ENCODE data around the gene SH3GL3.

SH3GL3 gene

GRCh38 chr15:83449937-83450506 is 2.9 kb downstream of the SH3GL3 start:
- no peak for DNase-seq (ENCODE audit: low read depth)
- H3K4me3 ChIP-seq (ENCODE audit: control insufficient read depth, low read depth, low read length), result no peak overlapping the region
- TF ChIP-seq CTCF (IDR thresholded peaks at IDR 0.05; ENCODE audit: control insufficient read depth, insufficient read depth, low read depth, low read length, missing control alignments), result no peak

- no peak for TF ChIP-seq CTCF (IDR thresholded peaks at IDR 0.05; ENCODE audit: control insufficient read depth, insufficient read depth, low read depth, low read length, missing control alignments)
- H3K4me3 ChIP-seq (ENCODE audit: control insufficient read depth, low read depth, low read length), result no peak overlapping the region
- no peak for DNase-seq (ENCODE audit: low read depth)
Observed at GRCh38 chr15:83457149-83457548, 10.0 kb downstream of the SH3GL3 start.

GRCh38 chr15:83458381-83458780 is 11.2 kb downstream of the SH3GL3 start:
- no peak for TF ChIP-seq CTCF (IDR thresholded peaks at IDR 0.05; ENCODE audit: control insufficient read depth, insufficient read depth, low read depth, low read length, missing control alignments)
- H3K4me3 ChIP-seq (ENCODE audit: control insufficient read depth, low read depth, low read length), result no peak overlapping the region
- DNase-seq (ENCODE audit: low read depth), result no peak

- H3K4me3 ChIP-seq (ENCODE audit: control insufficient read depth, low read depth, low read length), result no peak overlapping the region
- no peak for TF ChIP-seq CTCF (IDR thresholded peaks at IDR 0.05; ENCODE audit: control insufficient read depth, insufficient read depth, low read depth, low read length, missing control alignments)
- no peak for DNase-seq (ENCODE audit: low read depth)
Observed at GRCh38 chr15:83462026-83462425, 14.9 kb downstream of the SH3GL3 start.

- H3K4me3 ChIP-seq (ENCODE audit: control insufficient read depth, low read depth, low read length), result no peak overlapping the region
- no peak for DNase-seq (ENCODE audit: low read depth)
- no peak for TF ChIP-seq CTCF (IDR thresholded peaks at IDR 0.05; ENCODE audit: control insufficient read depth, insufficient read depth, low read depth, low read length, missing control alignments)
Observed at GRCh38 chr15:83462953-83463433, 15.9 kb downstream of the SH3GL3 start.

GRCh38 chr15:83470887-83471286 is 23.7 kb downstream of the SH3GL3 start:
- H3K4me3 ChIP-seq (ENCODE audit: control insufficient read depth, low read depth, low read length), result no peak overlapping the region
- no peak for TF ChIP-seq CTCF (IDR thresholded peaks at IDR 0.05; ENCODE audit: control insufficient read depth, insufficient read depth, low read depth, low read length, missing control alignments)
- DNase-seq (ENCODE audit: low read depth), result no peak

All from AG09309 (cell line).